AG08396 (cell line): ENCODE measurements around the gene PDZRN4.
"Not testable (repeated sequence)": the region's sequence is repeated elsewhere in the genome, so short reads cannot be mapped to it uniquely, and the experiment has no call there.

Experiments used
- DNase-seq: peaks from one replicate; pipeline ENCODE4 v3.0.0; 2012; ENCODE audit warnings: low spot score, mixed read lengths

Gene PDZRN4

GRCh38 chr12:41188058-41188840 is at the start of gene PDZRN4:
PDZRN4 (plus strand) TSS chr12:41188320.
- peak; percentile 8 for DNase-seq

GRCh38 chr12:41140117-41140516 is 48.0 kb upstream of the PDZRN4 start:
- DNase-seq: no peak

GRCh38 chr12:41141104-41141503 is 47.0 kb upstream of the PDZRN4 start:
- no peak for DNase-seq

GRCh38 chr12:41142376-41142775 is 45.7 kb upstream of the PDZRN4 start:
- DNase-seq: no peak

- no peak for DNase-seq
These were observed 36.3 kb upstream of the PDZRN4 start for GRCh38 chr12:41151793-41152192.

GRCh38 chr12:41162461-41162860 is 25.7 kb upstream of the PDZRN4 start:
- DNase-seq: no peak

- DNase-seq: no peak
These were observed 20.4 kb upstream of the PDZRN4 start for GRCh38 chr12:41167701-41168100.

- no peak for DNase-seq
These were observed 13.5 kb upstream of the PDZRN4 start for GRCh38 chr12:41174602-41175001.

- not testable (repeated sequence) for DNase-seq
These were observed 8.6 kb upstream of the PDZRN4 start for GRCh38 chr12:41179507-41179906.

- no peak for DNase-seq
These were observed 3.3 kb upstream of the PDZRN4 start for GRCh38 chr12:41184864-41185263.

- no peak for DNase-seq
These were observed 2.1 kb upstream of the PDZRN4 start for GRCh38 chr12:41186026-41186425.

GRCh38 chr12:41188841-41189394 is 798 bp downstream of the PDZRN4 start:
- DNase-seq: no peak

- no peak for DNase-seq
These were observed 1.5 kb downstream of the PDZRN4 start for GRCh38 chr12:41189395-41190251.

GRCh38 chr12:41190338-41190737 is 2.2 kb downstream of the PDZRN4 start:
- no peak for DNase-seq

GRCh38 chr12:41191549-41191948 is 3.4 kb downstream of the PDZRN4 start:
- not testable (repeated sequence) for DNase-seq

GRCh38 chr12:41193311-41193710 is 5.2 kb downstream of the PDZRN4 start:
- DNase-seq: no peak

GRCh38 chr12:41202051-41202450 is 13.9 kb downstream of the PDZRN4 start:
- no peak for DNase-seq

GRCh38 chr12:41205070-41205709 is 17.1 kb downstream of the PDZRN4 start:
- no peak for DNase-seq

GRCh38 chr12:41206298-41206697 is 18.2 kb downstream of the PDZRN4 start:
- DNase-seq: no peak

- no peak for DNase-seq
These were observed 23.3 kb downstream of the PDZRN4 start for GRCh38 chr12:41211448-41211847.

- no peak for DNase-seq
These were observed 24.5 kb downstream of the PDZRN4 start for GRCh38 chr12:41212625-41213024.

- no peak for DNase-seq
These were observed 25.0 kb downstream of the PDZRN4 start for GRCh38 chr12:41213107-41213506.
